ENCODE measurements around the gene E2F7. TPM values are rescaled to one million over a fixed set of nuclear protein-coding genes. Genes with fewer than 3 reads are reported as not detected.

The E2F7 gene, protein sequence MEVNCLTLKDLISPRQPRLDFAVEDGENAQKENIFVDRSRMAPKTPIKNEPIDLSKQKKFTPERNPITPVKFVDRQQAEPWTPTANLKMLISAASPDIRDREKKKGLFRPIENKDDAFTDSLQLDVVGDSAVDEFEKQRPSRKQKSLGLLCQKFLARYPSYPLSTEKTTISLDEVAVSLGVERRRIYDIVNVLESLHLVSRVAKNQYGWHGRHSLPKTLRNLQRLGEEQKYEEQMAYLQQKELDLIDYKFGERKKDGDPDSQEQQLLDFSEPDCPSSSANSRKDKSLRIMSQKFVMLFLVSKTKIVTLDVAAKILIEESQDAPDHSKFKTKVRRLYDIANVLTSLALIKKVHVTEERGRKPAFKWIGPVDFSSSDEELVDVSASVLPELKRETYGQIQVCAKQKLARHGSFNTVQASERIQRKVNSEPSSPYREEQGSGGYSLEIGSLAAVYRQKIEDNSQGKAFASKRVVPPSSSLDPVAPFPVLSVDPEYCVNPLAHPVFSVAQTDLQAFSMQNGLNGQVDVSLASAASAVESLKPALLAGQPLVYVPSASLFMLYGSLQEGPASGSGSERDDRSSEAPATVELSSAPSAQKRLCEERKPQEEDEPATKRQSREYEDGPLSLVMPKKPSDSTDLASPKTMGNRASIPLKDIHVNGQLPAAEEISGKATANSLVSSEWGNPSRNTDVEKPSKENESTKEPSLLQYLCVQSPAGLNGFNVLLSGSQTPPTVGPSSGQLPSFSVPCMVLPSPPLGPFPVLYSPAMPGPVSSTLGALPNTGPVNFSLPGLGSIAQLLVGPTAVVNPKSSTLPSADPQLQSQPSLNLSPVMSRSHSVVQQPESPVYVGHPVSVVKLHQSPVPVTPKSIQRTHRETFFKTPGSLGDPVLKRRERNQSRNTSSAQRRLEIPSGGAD
- 6.0 to 8.2 TPM (median 7.4 TPM) in 5 replicates for total RNA-seq (2022; extraction: Qiagen RNA extraction; ENCODE audit: low read depth)

DNA sequence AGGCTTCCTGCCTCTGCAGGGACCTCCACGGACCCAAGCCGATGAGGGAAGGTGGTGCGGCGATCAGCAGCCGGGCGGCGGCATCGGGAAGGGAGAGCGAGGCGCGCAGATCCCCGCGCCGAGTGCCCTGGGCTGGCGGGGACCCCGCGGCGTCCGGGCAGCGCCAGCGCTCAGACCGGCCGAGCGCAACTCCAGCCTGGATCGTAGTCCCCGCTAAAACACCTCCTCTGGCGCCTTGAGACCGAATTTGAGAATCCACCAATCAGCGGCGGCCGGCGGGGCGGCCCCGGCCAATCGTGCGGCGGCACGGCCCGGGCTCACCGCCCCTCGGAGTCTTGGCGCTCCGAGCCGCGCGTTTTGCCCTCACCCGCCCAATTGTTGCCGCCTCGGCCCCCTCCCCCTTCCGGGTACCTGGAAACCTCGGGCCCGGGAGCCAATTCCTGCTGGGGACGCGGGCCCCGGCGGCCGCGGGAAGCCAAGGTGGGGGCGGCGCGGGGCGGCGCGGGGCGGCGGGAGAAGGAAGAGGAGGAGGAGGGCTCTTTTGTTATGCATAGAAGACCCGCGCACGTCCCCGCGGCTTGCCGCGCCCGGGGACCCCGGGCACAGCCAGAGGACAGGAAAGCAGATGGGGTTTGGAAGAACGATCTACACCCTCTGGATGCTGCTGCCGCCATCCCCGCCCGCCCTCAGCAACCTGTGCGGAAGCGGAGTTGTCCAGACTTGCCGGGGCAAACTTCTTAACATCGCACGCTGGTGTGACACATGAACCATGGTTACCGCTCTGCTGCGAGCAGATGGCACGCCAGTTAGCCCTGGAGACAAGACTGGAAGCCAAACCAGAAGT lies at the start of gene E2F7:
E2F7 (minus strand) TSS at position 209 of the 844 bp plus-strand sequence. CDS start 934 bp downstream, outside the sequence.

Other genes starting within 250 kb of the E2F7 start
- gene CSRP2, start 186.6 kb downstream of the E2F7 start, total RNA-seq (2022; extraction: Qiagen RNA extraction; ENCODE audit: low read depth): 20.9 to 23.5 TPM (median 22.2 TPM) in 5 replicates